ENCODE results near the gene MOCS1.

MOCS1 gene

GRCh38 chr6:39923394-39923793 is 10.9 kb downstream of the MOCS1 start:
- no peak for DNase-seq

DNA sequence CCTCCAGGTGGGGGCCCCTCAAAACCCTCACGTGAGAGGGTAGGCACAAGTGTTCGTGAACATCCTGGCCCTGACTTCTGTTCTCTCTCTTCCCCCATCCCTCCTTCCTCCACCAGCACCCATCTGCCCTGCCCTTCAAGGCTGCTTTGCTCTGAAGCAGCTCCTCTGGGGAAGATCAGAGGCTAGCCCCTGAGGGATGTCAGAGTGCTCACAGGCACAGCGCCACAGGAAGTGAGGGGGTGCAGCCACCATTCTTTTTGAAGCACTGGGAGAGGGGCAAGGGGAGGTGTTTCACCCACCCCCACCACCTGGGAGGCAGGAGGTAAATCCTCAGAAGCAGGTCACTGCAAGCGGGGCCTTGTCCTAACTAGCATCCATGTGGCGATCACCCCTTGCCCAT is 11.4 kb downstream of the MOCS1 start:
- DNase-seq: no peak

- DNase-seq: no peak
Measured at GRCh38 chr6:39920157-39920556, 14.1 kb downstream of the MOCS1 start.

- DNase-seq: no peak
Measured at GRCh38 chr6:39918831-39919230, 15.4 kb downstream of the MOCS1 start.

- no peak for DNase-seq
Measured at GRCh38 chr6:39917981-39918380, 16.3 kb downstream of the MOCS1 start.

GRCh38 chr6:39917329-39917728 is 16.9 kb downstream of the MOCS1 start:
- DNase-seq: no peak

GRCh38 chr6:39915866-39916265 is 18.4 kb downstream of the MOCS1 start:
- no peak for DNase-seq

GRCh38 chr6:39914239-39914638 is 20.0 kb downstream of the MOCS1 start:
- no peak for DNase-seq

- no peak for DNase-seq
Measured at GRCh38 chr6:39913391-39913916, 20.8 kb downstream of the MOCS1 start.

GRCh38 chr6:39912446-39912845 is 21.8 kb downstream of the MOCS1 start:
- DNase-seq: no peak

- no peak for DNase-seq
Measured at GRCh38 chr6:39911513-39912125, 22.6 kb downstream of the MOCS1 start.

- no peak for DNase-seq
Measured at GRCh38 chr6:39910744-39911143, 23.5 kb downstream of the MOCS1 start.

DNA sequence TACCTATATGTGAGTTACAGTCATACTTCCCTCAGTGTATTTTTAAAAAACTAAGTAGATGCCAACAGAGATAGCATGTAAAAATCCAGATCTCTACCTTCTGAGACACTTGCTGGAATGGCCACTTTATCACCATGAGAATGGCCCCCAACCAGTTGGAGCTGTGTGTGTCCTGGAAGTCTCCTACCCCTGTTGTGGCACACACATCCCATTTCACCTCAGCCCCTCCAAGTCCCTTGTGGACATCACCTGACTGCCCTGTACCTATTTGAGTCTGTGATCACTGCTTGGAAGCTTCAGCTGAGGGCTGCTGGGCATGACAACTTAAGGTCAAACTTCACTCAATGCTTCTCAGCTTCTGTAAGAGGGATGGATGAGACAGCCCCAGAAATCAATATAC is 24.1 kb downstream of the MOCS1 start:
- DNase-seq: no peak

- no peak for DNase-seq
Measured at GRCh38 chr6:39909701-39910100, 24.6 kb downstream of the MOCS1 start.

- DNase-seq: no peak
Measured at GRCh38 chr6:39908838-39909583, 25.3 kb downstream of the MOCS1 start.

DNA sequence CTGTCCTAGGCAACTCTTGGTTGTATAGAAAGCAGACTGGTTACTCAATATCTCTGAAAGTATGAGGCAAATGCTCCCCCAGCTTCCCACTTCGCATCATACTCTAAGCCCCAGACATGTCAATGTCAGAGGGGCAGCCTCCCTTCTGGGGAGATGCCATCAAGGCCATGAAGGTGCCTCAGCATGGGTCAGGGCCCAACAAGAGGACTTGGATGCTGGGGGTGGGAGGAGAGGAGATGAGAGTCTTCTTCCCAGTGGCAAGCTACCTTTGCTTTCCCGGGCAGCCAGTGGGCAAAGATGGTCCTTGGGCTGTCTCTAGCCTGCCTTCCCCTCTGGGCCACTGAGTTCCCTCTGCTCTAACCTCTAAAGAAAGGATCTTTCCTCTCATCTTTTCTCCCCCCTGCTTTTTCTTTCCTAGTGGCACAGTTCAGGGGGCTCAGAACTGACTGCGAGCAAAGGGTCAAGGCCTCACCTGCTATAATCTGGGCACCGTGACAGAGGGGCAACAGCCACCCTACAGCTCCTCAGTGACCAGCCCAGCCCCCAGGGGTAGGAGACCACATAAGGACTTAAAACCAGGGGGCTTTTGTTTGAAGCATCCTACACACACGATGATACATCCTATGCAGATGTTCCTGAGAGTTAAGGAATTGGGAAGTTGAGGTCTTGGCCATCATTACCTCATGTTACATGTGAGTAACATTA is 26.2 kb downstream of the MOCS1 start:
- no peak for DNase-seq

DNA sequence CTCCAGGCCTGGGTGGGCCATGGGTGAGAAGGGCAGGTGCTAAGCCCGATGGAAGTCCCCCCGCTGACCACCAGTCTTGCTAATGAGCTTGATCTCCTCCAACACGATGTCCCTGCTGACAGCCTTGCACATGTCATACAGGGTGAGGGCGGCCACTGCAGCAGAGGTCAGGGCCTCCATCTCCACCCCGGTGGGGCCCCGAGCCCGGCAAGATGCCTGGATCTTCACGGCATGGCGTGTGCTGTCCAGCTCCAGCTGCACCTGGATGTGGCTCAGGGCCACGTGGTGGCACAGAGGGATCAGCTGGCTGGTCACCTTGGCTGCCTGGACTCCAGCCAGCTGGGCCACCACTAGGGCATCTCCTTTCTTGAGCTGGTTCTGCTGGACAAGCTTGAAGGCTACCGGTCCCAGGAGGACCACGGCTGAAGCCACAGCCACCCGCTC is 27.9 kb downstream of the MOCS1 start:
- DNase-seq: no peak

GRCh38 chr6:39905640-39905975 is 28.7 kb downstream of the MOCS1 start:
- DNase-seq: no peak

DNA sequence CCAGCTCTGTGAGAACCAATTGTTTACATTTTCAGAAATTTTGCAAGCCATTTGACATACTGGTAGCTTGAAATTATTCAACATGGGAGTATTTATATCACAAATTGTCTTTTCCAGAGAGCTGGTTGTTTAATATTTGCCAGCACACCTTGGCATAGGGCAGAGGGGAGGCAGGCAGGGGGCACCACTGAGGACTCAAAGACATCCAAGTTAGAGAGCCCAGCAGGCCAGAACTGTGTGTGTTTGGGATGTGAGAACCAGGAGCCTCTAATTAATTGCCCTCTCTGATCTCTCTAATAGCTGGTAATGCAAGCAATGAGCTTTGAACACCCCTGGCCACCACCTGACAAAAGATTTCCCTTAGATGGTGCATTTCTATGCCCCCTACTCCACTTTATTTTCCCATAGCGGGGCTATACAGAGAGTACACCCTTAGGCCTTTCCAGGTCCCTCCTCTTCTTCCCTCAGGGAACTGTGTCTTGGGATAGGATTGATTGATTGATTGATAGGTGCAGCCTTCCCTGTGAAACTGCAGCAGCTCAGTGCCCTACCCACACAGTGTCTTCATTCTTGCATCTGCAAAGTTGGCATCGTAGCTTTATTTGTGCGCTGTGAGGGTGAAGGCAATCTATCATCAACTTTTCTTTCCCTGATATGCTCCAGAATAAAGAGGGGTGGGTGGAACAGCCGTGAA is 29.2 kb downstream of the MOCS1 start:
- no peak for DNase-seq

GRCh38 chr6:39903656-39904055 is 30.6 kb downstream of the MOCS1 start:
- no peak for DNase-seq

- no peak for DNase-seq
Measured at GRCh38 chr6:39902786-39903465, 31.3 kb downstream of the MOCS1 start.

DNA sequence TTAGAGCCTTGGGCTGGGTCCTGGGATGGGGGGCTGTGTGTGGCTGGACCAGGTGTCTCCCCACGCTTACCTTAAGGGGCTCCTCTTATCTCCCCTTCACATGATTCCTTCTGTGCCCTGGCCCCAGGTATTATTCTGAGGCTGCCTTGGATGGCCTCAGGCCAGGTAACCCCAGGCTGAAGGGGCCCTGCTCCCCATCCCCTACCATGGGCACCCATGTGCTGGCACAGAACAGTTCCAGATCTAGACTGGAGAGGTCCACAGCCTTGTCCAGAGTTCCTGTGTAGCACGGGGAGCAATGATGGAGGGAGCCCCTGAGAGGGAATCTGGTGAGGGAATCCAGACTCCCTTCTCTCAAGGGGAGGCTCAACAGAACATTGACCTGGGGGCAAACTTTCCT is 32.1 kb downstream of the MOCS1 start:
- no peak for DNase-seq

DNA sequence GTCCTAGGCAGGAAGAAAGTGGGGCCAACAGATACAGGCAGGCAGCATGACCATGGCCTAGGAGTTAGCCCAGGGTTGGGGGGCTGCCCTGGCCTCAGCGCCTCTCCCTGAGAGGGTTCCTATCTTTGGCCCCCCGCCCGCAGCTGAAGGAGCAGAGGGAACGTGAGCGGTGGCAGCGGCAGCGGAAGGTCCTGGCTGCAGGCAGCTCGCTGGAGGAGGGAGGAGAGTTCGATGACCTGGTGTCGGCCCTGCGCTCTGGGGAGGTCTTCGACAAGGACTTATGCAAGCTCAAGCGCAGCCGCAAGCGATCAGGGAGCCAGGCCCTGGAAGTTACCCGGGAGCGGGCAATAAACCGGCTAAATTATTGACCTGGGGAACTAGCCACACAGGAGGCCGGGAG is 32.6 kb downstream of the MOCS1 start:
- no peak for DNase-seq
